ENCODE results near the gene GBX2.

DNA sequence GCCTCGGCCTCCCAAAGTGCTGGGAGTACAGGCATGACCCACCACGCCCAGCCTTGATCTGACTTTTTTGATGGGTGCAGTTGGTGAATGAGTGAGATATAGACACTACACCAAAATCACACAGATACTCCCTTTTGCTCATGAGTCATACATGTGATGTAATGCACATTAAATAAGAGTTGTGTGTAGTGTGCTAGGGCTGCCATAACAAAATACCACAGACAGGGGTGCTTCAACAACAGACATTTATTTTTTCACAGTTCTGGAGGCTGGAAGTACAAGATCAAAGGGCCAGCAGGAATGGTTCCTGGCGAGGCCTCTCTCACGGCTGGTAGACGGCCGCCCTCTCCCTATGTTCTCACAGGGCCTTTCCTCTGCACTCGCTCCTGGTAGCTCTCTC is 46.6 kb downstream of the GBX2 start:
- TF ChIP-seq, protein P1, sequence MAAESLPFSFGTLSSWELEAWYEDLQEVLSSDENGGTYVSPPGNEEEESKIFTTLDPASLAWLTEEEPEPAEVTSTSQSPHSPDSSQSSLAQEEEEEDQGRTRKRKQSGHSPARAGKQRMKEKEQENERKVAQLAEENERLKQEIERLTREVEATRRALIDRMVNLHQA (CRISPR knock-in tag; IDR thresholded peaks at IDR 0.05): no peak
- no peak for TF ChIP-seq AFF4 (CRISPR knock-in tag; IDR thresholded peaks at IDR 0.05)
- TF ChIP-seq ZNF350 (CRISPR knock-in tag; IDR thresholded peaks at IDR 0.05; ENCODE audit: borderline replicate concordance, low read depth): no peak
- TF ChIP-seq TOE1 (CRISPR knock-in tag; IDR thresholded peaks at IDR 0.05): no peak
- TF ChIP-seq ZNF235 (CRISPR knock-in tag; IDR thresholded peaks at IDR 0.05; ENCODE audit: borderline replicate concordance): no peak
- no peak for TF ChIP-seq CHD2 (IDR thresholded peaks at IDR 0.05; ENCODE audit: low read depth, low read length)
- no peak for TF ChIP-seq POLR2AphosphoS5 (IDR thresholded peaks at IDR 0.05; ENCODE audit: low read depth, low read length)
- TF ChIP-seq ZNF547 (CRISPR knock-in tag; IDR thresholded peaks at IDR 0.05): no peak
- no peak for TF ChIP-seq EZH2 (conservative IDR thresholded peaks at IDR 0.05; ENCODE audit: low read depth, low read length)
